ENCODE results near the gene ACAD8.

ACAD8 gene

DNA sequence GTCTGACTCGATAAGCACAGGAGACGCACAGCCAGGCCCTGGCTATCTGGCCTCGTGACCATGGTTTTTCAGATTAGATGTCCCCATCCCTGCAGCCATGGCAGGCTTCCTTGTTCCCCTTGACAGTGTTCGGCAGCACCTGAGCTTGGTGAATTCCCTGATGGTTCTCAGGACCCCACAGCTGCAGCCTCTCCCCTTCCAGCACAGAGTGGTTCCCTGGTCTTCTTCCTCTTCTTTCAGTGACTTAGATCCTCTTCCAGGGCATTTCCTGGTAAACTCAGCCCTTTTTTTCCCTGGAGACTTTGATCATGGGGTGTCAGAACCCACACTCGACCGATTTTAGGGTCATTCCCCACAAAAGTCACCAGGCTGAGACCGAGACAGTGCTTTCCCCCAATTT is 37.3 kb downstream of the ACAD8 start:
- DNase-seq (ENCODE audit: low spot score): no peak

- DNase-seq (ENCODE audit: low spot score): no peak
Measured at GRCh38 chr11:134291196-134291595, 37.8 kb downstream of the ACAD8 start.

GRCh38 chr11:134292661-134293060 is 39.3 kb downstream of the ACAD8 start:
- no peak for DNase-seq (ENCODE audit: low spot score)

- no peak for DNase-seq (ENCODE audit: low spot score)
Measured at GRCh38 chr11:134293119-134294113, 40.0 kb downstream of the ACAD8 start.

GRCh38 chr11:134294664-134295063 is 41.3 kb downstream of the ACAD8 start:
- DNase-seq (ENCODE audit: low spot score): no peak

DNA sequence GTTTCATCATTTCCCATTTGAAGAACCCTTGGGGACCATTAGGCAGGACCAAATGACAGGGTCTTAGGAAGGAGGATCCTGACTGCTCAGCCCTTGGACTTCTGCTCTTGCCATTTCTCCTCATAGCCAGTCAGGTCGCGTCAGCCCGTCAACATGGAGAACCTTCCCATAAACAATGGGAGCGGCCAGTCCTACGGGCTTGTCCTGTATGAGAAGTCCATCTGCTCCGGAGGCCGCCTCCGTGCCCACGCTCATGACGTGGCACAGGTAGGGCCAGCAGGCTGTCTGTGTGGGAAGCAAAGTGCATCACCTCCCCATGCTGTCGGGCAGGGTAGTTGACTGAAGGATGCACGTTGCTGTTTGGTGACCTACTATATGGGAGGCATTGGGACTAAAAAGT is 58.9 kb downstream of the ACAD8 start:
- no peak for DNase-seq (ENCODE audit: low spot score)

GRCh38 chr11:134312807-134313206 is 59.4 kb downstream of the ACAD8 start:
- DNase-seq (ENCODE audit: low spot score): no peak

GRCh38 chr11:134313379-134313778 is 60.0 kb downstream of the ACAD8 start:
- no peak for DNase-seq (ENCODE audit: low spot score)

GRCh38 chr11:134313821-134314607 is 60.6 kb downstream of the ACAD8 start:
- DNase-seq (ENCODE audit: low spot score): no peak
